Gastroesophageal sphincter (tissue), 4 donors: ENCODE measurements around the gene ERC1. TPM values are rescaled to one million over a fixed set of nuclear protein-coding genes. Genes with fewer than 3 reads are reported as not detected.

Experiments used
- ATAC-seq: fragments of 150-250 bp; one replicate; pipeline ENCODE4 v1.9.1; 2016; ENCODE audit warnings: mild to moderate bottlenecking, moderate library complexity
- H3K27ac ChIP-seq, 4 donors: fragments of 200-600 bp; sonication (generic) in 3 of 4; 1 replicate in 3 of 4; 2 replicates in 1 of 4; pipeline ENCODE4 v1.5.1; 2016 to 2019
- H3K27me3 ChIP-seq: fragments of 200-600 bp; sonication (generic); one replicate; pipeline ENCODE4 v1.5.1; 2019
- H3K36me3 ChIP-seq, 2 donors: fragments of 200-600 bp; sonication (generic); one replicate each; pipeline ENCODE4 v1.5.1; 2019; ENCODE audit warnings: control low read depth in 1 of 2
- H3K4me1 ChIP-seq, 3 donors: fragments of 200-600 bp; sonication (generic); 1 replicate in 2 of 3; 2 replicates in 1 of 3; pipeline ENCODE4 v1.5.1; 2016 to 2019; ENCODE audit warnings: control low read depth in 2 of 3
- H3K4me3 ChIP-seq, 2 donors: fragments of 200-600 bp; sonication (generic); one replicate each; pipeline ENCODE4 v1.5.1; 2019; ENCODE audit warnings: mild to moderate bottlenecking in 1 of 2, moderate library complexity in 1 of 2
- H3K9me3 ChIP-seq, 3 donors: fragments of 200-600 bp; sonication (generic); one replicate each; pipeline ENCODE4 v1.5.1; 2017 to 2019; ENCODE audit warnings: control low read depth in 2 of 3
- EP300 ChIP-seq: sonication (generic); formaldehyde crosslinking; IDR thresholded peaks from one replicate; pipeline ENCODE4 v1.6.1; 2017; ENCODE audit warnings: antibody characterized with exemption, mild to moderate bottlenecking
- POLR2A ChIP-seq, 2 donors: fragments of 450-650 bp; IDR thresholded peaks; one replicate each; pipeline ENCODE4 v1.6.1; 2017; ENCODE audit warnings: antibody characterized with exemption in 2 of 2, mild to moderate bottlenecking in 2 of 2, moderate library complexity in 1 of 2
- POLR2AphosphoS5 ChIP-seq: sonication (generic); formaldehyde crosslinking; IDR thresholded peaks from one replicate; pipeline ENCODE4 v1.6.1; 2017; ENCODE audit warnings: antibody characterized with exemption
- WGBS, 2 donors: methylation state at CpG; one replicate each; pipeline ENCODE4 v1.1.5; 2018; ENCODE audit warnings: low coverage in 1 of 2; 5-methylcytosine and 5-hydroxymethylcytosine counted together
- total RNA-seq, 4 donors: library from RNA; depleted of rRNA; stranded (reverse); fragments of >200 nt; gene quantifications; one replicate each; pipeline ENCODE4 v1.1.0, GENCODE V29; 2016
- TF ChIP-seq, protein P1 (sequence below), 4 experiments: fragments of 200-600 bp in 2 of 4; fragments of 450-650 bp in 2 of 4; sonication (generic) in 1 of 4; IDR thresholded peaks; one replicate each; pipeline ENCODE4 v1.5.1; 2017 to 2019; ENCODE audit warnings: antibody characterized with exemption in 4 of 4, mild to moderate bottlenecking in 2 of 4, moderate library complexity in 2 of 4

Gene ERC1
- total RNA-seq, 4 donors from 2014 or later: 38.3 to 80.2 (median 58.4) TPM

DNA sequence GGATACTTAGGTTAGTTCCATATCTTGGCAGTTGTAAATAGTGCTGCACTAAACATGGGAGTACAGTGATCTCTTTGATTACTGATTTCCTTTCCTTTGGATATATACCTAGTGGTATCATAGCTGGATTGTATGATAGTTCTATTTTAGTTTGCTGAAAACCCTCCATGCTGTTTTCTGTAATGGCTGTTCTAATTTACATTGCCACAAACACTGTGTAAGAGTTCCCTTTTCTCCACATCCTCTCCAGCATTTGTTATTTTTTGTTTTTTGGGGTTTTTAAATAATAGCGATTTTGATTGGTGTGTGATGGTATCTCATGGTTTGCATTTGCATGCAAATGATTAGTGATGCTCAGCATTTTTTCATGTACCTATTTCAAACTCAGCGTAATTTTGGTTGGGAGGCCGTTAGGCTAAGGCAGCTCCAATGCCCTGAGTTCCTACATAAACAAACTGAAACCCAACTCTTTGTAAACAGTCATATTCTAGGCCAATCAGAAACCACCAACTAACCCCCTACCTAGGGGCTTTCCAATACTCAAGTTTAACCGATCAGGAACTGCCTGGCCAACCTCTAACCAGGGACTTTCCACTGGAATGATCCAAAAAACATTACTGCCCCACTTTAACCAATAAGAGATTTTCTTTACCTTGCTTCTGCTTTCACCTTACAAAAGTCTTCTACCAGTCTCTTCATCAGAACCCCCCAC lies 431.7 kb downstream of the ERC1 start:
- Histone ChIP-seq H3K4me1 (peaks cover 0 to 5% (median 0%) of the 10 kb centered on the region in 3 donors), H3K27ac (no peak overlapping the region)

GRCh38 chr12:1424674-1425395 lies 433.8 kb downstream of the ERC1 start:
- ATAC-seq: no peak
- H3K9me3 ChIP-seq: peaks cover 0 to 14% (median 2%) of the 10 kb centered on the region in 3 donors
- H3K27me3 ChIP-seq: no peaks in the 10 kb centered on the region

More for the DNA sequence above, 431.7 kb downstream of the ERC1 start:
- H3K27me3 ChIP-seq: no peaks in the 10 kb centered on the region
- H3K36me3 ChIP-seq: peaks cover 0 to 14% of the 10 kb centered on the region in 2 donors
- TF ChIP-seq EP300 (no peak), POLR2A (IDR thresholded peaks at IDR 0.05) (no peak), POLR2AphosphoS5 (no peak)
- TF ChIP-seq, protein P1, sequence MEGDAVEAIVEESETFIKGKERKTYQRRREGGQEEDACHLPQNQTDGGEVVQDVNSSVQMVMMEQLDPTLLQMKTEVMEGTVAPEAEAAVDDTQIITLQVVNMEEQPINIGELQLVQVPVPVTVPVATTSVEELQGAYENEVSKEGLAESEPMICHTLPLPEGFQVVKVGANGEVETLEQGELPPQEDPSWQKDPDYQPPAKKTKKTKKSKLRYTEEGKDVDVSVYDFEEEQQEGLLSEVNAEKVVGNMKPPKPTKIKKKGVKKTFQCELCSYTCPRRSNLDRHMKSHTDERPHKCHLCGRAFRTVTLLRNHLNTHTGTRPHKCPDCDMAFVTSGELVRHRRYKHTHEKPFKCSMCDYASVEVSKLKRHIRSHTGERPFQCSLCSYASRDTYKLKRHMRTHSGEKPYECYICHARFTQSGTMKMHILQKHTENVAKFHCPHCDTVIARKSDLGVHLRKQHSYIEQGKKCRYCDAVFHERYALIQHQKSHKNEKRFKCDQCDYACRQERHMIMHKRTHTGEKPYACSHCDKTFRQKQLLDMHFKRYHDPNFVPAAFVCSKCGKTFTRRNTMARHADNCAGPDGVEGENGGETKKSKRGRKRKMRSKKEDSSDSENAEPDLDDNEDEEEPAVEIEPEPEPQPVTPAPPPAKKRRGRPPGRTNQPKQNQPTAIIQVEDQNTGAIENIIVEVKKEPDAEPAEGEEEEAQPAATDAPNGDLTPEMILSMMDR (IDR thresholded peaks at IDR 0.05): no peak
- WGBS, 2 donors: 88 to 95% methylated on average over 4 of the region's 4 CpGs
- no peak overlapping the region for H3K4me3 ChIP-seq
- ATAC-seq: no peak
- H3K9me3 ChIP-seq: peaks cover 0 to 14% (median 2%) of the 10 kb centered on the region in 3 donors

DNA sequence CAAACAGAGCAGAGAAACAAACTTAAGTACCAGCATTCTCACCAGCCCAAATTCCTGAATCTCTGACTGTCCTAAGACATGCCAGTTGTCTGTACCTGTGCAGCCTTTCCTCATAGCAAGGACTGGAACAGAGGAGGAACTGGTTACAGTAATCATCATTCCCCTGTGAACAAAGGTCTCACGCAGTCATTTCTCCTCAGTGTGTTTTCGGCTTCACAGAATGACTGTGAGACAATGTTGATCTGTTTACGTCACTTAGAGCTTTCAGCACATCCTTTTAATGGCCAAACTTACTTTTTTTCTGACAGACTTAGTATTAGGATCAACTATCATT lies 434.3 kb downstream of the ERC1 start:
- Histone ChIP-seq H3K4me3 (no peak overlapping the region), H3K27me3 (no peaks in the 10 kb centered on the region), H3K36me3 (peaks cover 0 to 5% of the 10 kb centered on the region in 2 donors), H3K4me1 (peaks cover 0 to 12% (median 6%) of the 10 kb centered on the region in 3 donors), H3K27ac (no peak overlapping the region), H3K9me3 (peaks cover 0 to 13% (median 2%) of the 10 kb centered on the region in 3 donors)
- 79 to 100% methylated on average over 2 to 3 of the region's 3 CpGs for WGBS, 2 donors
- no peak for ATAC-seq
- TF ChIP-seq, protein P1 (IDR thresholded peaks at IDR 0.05): no peak
- TF ChIP-seq POLR2A (IDR thresholded peaks at IDR 0.05): no peak

More at GRCh38 chr12:1424674-1425395, 433.8 kb downstream of the ERC1 start:
- Histone ChIP-seq H3K4me3 (no peak overlapping the region), H3K27ac (no peak overlapping the region), H3K4me1 (peaks cover 0 to 9% (median under 1%) of the 10 kb centered on the region in 3 donors), H3K36me3 (peaks cover 0 to 5% of the 10 kb centered on the region in 2 donors)
- TF ChIP-seq EP300: no peak
- no peak for TF ChIP-seq POLR2A (IDR thresholded peaks at IDR 0.05)
- TF ChIP-seq, protein P1 (IDR thresholded peaks at IDR 0.05): no peak
- no peak for TF ChIP-seq POLR2AphosphoS5
- 65 to 88% methylated on average over 3 to 4 of the region's 4 CpGs for WGBS, 2 donors

GRCh38 chr12:1428671-1429070 lies 437.6 kb downstream of the ERC1 start:
- Histone ChIP-seq H3K9me3 (no peaks in the 10 kb centered on the region), H3K4me1 (peaks cover 0 to 12% (median 7%) of the 10 kb centered on the region in 3 donors), H3K4me3 (no peak overlapping the region), H3K36me3 (no peaks in the 10 kb centered on the region), H3K27me3 (no peaks in the 10 kb centered on the region), H3K27ac (no peak overlapping the region)
- no peak for ATAC-seq
- WGBS, 2 donors: 80 to 86% methylated on average over 1 to 5 of the region's 5 CpGs
- TF ChIP-seq, protein P1 (IDR thresholded peaks at IDR 0.05): no peak
- no peak for TF ChIP-seq POLR2A (IDR thresholded peaks at IDR 0.05)
- TF ChIP-seq EP300: no peak
- TF ChIP-seq POLR2AphosphoS5: no peak
